ENCODE data around the gene ANKRD28. TPM values are rescaled to one million over a fixed set of nuclear protein-coding genes. Genes with fewer than 3 reads are reported as not detected.

ANKRD28 gene
- total and polyA plus RNA-seq, 2 experiments from 2014 or later = 15.2 to 61.3 TPM

DNA sequence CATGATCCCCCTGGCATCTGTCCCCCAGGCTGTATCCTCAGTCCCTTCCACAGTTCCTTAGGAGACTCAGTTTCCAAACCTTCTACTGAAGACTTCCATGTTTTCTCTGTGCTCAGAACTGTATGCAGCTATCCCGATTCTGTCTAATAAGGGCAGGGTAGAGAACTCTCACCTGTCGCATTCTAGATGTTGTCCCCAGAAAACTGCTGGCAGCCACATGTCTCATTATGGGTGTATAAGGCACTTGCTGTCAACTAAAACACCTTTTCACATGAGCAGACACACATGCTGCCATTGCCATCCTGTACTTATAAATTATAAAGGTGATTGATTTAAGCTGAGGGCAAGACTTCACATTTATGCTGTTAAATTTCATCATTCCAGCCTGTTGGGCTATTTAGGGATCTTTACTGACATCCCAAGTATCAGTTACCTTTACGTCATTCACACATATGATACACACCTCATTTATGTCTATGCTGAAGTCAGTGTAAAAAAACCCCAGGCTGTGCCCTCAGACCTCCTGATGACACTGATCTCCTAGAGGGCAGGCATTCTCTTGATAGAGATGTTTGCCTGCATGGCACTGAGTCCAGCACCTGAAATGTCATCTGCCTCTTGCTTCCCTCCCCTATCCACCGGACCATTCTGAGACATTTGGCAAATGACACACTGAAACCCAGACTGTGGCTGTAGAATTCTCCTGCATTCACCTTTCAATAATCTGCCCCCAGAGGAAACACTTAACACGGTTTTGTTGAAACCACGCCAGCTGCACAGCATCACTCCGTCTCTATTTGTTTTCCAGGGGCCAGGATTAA lies 160.4 kb downstream of the ANKRD28 start:
- H3K27me3 Mint-ChIP-seq (ENCODE audit: insufficient read depth, low read depth, poor library complexity) = no peaks in the 10 kb centered on the region
- Histone ChIP-seq H3K36me3 (ENCODE audit: insufficient read depth) (no peaks in the 10 kb centered on the region), H3K79me2 (replicated peaks; ENCODE audit: insufficient read depth) (no peaks in the 10 kb centered on the region), H3K4me3 (no peak overlapping the region), H4K20me1 (replicated peaks; ENCODE audit: insufficient read depth) (no peaks in the 10 kb centered on the region), H3F3A (replicated peaks; ENCODE audit: low read depth) (no peaks in the 10 kb centered on the region), H3K27ac (ENCODE audit: low read depth) (no peak overlapping the region), H3K4me1 (ENCODE audit: insufficient read depth) (peaks cover 40% of the 10 kb centered on the region), H3K4me2 (no peak overlapping the region), H3K9me2 (ENCODE audit: insufficient read depth) (peaks cover 6% of the 10 kb centered on the region), H2AFZ (no peak overlapping the region), H3K27me3 (ENCODE audit: insufficient read depth) (no peaks in the 10 kb centered on the region)
- H3K27ac Mint-ChIP-seq = no peak overlapping the region
- peaks cover 39% of the 10 kb centered on the region for H3K4me1 Mint-ChIP-seq
- peaks cover 16% of the 10 kb centered on the region for H3K36me3 Mint-ChIP-seq (ENCODE audit: low read depth)
- TF ChIP-seq, protein P1, sequence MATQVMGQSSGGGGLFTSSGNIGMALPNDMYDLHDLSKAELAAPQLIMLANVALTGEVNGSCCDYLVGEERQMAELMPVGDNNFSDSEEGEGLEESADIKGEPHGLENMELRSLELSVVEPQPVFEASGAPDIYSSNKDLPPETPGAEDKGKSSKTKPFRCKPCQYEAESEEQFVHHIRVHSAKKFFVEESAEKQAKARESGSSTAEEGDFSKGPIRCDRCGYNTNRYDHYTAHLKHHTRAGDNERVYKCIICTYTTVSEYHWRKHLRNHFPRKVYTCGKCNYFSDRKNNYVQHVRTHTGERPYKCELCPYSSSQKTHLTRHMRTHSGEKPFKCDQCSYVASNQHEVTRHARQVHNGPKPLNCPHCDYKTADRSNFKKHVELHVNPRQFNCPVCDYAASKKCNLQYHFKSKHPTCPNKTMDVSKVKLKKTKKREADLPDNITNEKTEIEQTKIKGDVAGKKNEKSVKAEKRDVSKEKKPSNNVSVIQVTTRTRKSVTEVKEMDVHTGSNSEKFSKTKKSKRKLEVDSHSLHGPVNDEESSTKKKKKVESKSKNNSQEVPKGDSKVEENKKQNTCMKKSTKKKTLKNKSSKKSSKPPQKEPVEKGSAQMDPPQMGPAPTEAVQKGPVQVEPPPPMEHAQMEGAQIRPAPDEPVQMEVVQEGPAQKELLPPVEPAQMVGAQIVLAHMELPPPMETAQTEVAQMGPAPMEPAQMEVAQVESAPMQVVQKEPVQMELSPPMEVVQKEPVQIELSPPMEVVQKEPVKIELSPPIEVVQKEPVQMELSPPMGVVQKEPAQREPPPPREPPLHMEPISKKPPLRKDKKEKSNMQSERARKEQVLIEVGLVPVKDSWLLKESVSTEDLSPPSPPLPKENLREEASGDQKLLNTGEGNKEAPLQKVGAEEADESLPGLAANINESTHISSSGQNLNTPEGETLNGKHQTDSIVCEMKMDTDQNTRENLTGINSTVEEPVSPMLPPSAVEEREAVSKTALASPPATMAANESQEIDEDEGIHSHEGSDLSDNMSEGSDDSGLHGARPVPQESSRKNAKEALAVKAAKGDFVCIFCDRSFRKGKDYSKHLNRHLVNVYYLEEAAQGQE (IDR thresholded peaks at IDR 0.05; ENCODE audit: unreplicated experiment) = no peak
- TF ChIP-seq JUNB (IDR thresholded peaks at IDR 0.05; ENCODE audit: unreplicated experiment) = no peak
- no peak for TF ChIP-seq ZNF331 (CRISPR knock-in tag; IDR thresholded peaks at IDR 0.05; ENCODE audit: low read depth)
- no peak for TF ChIP-seq CREB1 (CRISPR knock-in tag; IDR thresholded peaks at IDR 0.05; ENCODE audit: low read depth)
- TF ChIP-seq, protein P2, sequence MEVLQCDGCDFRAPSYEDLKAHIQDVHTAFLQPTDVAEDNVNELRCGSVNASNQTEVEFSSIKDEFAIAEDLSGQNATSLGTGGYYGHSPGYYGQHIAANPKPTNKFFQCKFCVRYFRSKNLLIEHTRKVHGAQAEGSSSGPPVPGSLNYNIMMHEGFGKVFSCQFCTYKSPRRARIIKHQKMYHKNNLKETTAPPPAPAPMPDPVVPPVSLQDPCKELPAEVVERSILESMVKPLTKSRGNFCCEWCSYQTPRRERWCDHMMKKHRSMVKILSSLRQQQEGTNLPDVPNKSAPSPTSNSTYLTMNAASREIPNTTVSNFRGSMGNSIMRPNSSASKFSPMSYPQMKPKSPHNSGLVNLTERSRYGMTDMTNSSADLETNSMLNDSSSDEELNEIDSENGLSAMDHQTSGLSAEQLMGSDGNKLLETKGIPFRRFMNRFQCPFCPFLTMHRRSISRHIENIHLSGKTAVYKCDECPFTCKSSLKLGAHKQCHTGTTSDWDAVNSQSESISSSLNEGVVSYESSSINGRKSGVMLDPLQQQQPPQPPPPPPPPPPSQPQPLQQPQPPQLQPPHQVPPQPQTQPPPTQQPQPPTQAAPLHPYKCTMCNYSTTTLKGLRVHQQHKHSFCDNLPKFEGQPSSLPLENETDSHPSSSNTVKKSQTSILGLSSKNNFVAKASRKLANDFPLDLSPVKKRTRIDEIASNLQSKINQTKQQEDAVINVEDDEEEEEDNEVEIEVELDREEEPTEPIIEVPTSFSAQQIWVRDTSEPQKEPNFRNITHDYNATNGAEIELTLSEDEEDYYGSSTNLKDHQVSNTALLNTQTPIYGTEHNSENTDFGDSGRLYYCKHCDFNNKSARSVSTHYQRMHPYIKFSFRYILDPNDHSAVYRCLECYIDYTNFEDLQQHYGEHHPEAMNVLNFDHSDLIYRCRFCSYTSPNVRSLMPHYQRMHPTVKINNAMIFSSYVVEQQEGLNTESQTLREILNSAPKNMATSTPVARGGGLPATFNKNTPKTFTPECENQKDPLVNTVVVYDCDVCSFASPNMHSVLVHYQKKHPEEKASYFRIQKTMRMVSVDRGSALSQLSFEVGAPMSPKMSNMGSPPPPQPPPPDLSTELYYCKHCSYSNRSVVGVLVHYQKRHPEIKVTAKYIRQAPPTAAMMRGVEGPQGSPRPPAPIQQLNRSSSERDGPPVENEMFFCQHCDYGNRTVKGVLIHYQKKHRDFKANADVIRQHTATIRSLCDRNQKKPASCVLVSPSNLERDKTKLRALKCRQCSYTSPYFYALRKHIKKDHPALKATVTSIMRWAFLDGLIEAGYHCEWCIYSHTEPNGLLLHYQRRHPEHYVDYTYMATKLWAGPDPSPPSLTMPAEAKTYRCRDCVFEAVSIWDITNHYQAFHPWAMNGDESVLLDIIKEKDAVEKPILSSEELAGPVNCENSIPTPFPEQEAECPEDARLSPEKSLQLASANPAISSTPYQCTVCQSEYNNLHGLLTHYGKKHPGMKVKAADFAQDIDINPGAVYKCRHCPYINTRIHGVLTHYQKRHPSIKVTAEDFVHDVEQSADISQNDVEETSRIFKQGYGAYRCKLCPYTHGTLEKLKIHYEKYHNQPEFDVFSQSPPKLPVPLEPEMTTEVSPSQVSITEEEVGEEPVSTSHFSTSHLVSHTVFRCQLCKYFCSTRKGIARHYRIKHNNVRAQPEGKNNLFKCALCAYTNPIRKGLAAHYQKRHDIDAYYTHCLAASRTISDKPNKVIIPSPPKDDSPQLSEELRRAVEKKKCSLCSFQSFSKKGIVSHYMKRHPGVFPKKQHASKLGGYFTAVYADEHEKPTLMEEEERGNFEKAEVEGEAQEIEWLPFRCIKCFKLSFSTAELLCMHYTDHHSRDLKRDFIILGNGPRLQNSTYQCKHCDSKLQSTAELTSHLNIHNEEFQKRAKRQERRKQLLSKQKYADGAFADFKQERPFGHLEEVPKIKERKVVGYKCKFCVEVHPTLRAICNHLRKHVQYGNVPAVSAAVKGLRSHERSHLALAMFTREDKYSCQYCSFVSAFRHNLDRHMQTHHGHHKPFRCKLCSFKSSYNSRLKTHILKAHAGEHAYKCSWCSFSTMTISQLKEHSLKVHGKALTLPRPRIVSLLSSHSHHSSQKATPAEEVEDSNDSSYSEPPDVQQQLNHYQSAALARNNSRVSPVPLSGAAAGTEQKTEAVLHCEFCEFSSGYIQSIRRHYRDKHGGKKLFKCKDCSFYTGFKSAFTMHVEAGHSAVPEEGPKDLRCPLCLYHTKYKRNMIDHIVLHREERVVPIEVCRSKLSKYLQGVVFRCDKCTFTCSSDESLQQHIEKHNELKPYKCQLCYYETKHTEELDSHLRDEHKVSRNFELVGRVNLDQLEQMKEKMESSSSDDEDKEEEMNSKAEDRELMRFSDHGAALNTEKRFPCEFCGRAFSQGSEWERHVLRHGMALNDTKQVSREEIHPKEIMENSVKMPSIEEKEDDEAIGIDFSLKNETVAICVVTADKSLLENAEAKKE (CRISPR knock-in tag; IDR thresholded peaks at IDR 0.05) = no peak
- TF ChIP-seq, protein P3, sequence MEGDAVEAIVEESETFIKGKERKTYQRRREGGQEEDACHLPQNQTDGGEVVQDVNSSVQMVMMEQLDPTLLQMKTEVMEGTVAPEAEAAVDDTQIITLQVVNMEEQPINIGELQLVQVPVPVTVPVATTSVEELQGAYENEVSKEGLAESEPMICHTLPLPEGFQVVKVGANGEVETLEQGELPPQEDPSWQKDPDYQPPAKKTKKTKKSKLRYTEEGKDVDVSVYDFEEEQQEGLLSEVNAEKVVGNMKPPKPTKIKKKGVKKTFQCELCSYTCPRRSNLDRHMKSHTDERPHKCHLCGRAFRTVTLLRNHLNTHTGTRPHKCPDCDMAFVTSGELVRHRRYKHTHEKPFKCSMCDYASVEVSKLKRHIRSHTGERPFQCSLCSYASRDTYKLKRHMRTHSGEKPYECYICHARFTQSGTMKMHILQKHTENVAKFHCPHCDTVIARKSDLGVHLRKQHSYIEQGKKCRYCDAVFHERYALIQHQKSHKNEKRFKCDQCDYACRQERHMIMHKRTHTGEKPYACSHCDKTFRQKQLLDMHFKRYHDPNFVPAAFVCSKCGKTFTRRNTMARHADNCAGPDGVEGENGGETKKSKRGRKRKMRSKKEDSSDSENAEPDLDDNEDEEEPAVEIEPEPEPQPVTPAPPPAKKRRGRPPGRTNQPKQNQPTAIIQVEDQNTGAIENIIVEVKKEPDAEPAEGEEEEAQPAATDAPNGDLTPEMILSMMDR (conservative IDR thresholded peaks at IDR 0.05; ENCODE audit: low read depth in 2 of 2) = no peak
- no peak for TF ChIP-seq NANOG (IDR thresholded peaks at IDR 0.05; ENCODE audit: borderline replicate concordance)
- no peak for TF ChIP-seq EZH2 (IDR thresholded peaks at IDR 0.05; ENCODE audit: low read depth, unreplicated experiment)
- DNase-seq (ENCODE audit: low spot score) = no peak
- H3K9me3 Mint-ChIP-seq = no peaks in the 10 kb centered on the region
- no peak for ATAC-seq
- no peak overlapping the region for H3K4me3 Mint-ChIP-seq
